ENCODE results near the gene LILRB2. TPM values are rescaled to one million over a fixed set of nuclear protein-coding genes. Genes with fewer than 3 reads are reported as not detected.

Gene LILRB2
- total and polyA plus RNA-seq, 9 of the 15 experiments (the other 6 are each of a cell fraction or from before 2014, with no cell fraction given), result not detected

DNA sequence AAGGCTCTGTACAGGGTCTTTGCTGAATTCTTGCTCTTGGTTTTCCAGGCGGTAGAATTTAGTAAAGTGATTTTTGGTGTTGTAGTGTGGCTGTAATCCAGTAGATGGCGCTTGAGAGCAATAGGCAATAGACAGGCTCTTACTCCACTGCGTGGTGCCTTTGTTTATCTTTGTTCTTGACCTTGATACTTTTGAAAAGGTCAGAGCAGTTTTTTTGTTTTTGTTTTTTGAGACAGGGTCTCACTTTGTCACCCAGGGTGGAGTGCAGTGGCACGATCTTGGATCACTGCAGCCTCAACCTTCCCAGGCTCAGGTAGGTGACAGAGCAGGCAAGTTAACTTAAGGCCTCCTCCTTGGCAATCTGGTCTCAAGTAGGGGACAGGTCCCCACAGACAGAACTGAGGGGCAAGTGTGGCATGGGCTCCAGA is 44.3 kb upstream of the LILRB2 start (continued):
- TF ChIP-seq TBP (optimal IDR thresholded peaks at IDR 0.05; ENCODE audit: low read depth, low read length), result no peak
- TF ChIP-seq SMARCA5 (IDR thresholded peaks at IDR 0.05), result no peak
- TF ChIP-seq SMC3 (conservative IDR thresholded peaks at IDR 0.05; ENCODE audit: insufficient read depth, low read depth, low read length), result 0 out of 2 replicates have a peak, but pooled peaks have one; percentile 34
- no peak for TF ChIP-seq RBM15 (IDR thresholded peaks at IDR 0.05; ENCODE audit: insufficient read depth, low read length)
- TF ChIP-seq RCOR1 (IDR thresholded peaks at IDR 0.05; ENCODE audit: borderline replicate concordance in 1 of 2, low read depth in 2 of 2, low read length in 2 of 2), result no peak
- peak; percentile 58 to 66 for TF ChIP-seq RAD21 (CRISPR knock-in tag; conservative IDR thresholded peaks at IDR 0.05 in 1 of 2, IDR thresholded peaks at IDR 0.05 in 1 of 2)
- TF ChIP-seq FOXK2 (conservative IDR thresholded peaks at IDR 0.05 in 1 of 2, IDR thresholded peaks at IDR 0.05 in 1 of 2; ENCODE audit: low read depth in 2 of 2), result peak in 1 of 2 experiments; percentile 46; a peak in 2 of 4 replicates
- peak; percentile 80 to 84 (median 83) for TF ChIP-seq CTCF (IDR thresholded peaks at IDR 0.05 in 2 of 3, conservative IDR thresholded peaks at IDR 0.05 in 1 of 3; ENCODE audit: insufficient read depth in 2 of 3, low read depth in 1 of 3, low read length in 3 of 3)
- peak; percentile 48; the same call in 1 of the 2 replicates for TF ChIP-seq REST (IDR thresholded peaks at IDR 0.05; ENCODE audit: borderline replicate concordance)
- no peak for TF ChIP-seq REST (CRISPR knock-in tag; IDR thresholded peaks at IDR 0.05; ENCODE audit: low read depth)
- no peak for TF ChIP-seq HNRNPLL (IDR thresholded peaks at IDR 0.05; ENCODE audit: low read depth, low read length, poor library complexity, severe bottlenecking)
- TF ChIP-seq DEAF1 (CRISPR knock-in tag; IDR thresholded peaks at IDR 0.05), result peak; percentile 46; the same call in 1 of the 2 replicates
- TF ChIP-seq PHTF2 (CRISPR knock-in tag; IDR thresholded peaks at IDR 0.05), result no peak
- no peak for TF ChIP-seq FOSL1 (tag; conservative IDR thresholded peaks at IDR 0.05)
